Small intestine (tissue), 7 donors: ENCODE measurements around the gene SERPINB12. TPM values are rescaled to one million over a fixed set of nuclear protein-coding genes. Genes with fewer than 3 reads are reported as not detected.

Source experiments
- DNase-seq, 2 donors: peaks; one replicate each; pipeline versions ENCODE4 v3.0.0 to v3.0.0-alpha.2; 2013
- FAIRE-seq: peaks from 2 replicates; lab custom pipeline; 2012; peaks lifted over from hg19 to GRCh38; lab: Jason Lieb, UNC
- H3K27ac ChIP-seq, 3 donors: one replicate each; pipeline ENCODE4 v1.5.1; 2013; ENCODE audit warnings: low read length in 2 of 3, mild to moderate bottlenecking in 2 of 3, control low read depth in 1 of 3, inconsistent platforms in 1 of 3, low read depth in 1 of 3, moderate library complexity in 1 of 3
- H3K27me3 ChIP-seq, 3 donors: one replicate each; pipeline ENCODE4 v1.6.1; 2013; ENCODE audit warnings: low read length in 3 of 3, inconsistent platforms in 1 of 3; ENCODE audit not compliant: control insufficient read depth in 3 of 3, insufficient read depth in 3 of 3
- H3K36me3 ChIP-seq, 3 donors: one replicate each; pipeline ENCODE4 v1.6.1; 2013; ENCODE audit warnings: low read length in 3 of 3, inconsistent platforms in 1 of 3, low read depth in 1 of 3, mild to moderate bottlenecking in 1 of 3, moderate library complexity in 1 of 3; ENCODE audit not compliant: control insufficient read depth in 3 of 3, insufficient read depth in 2 of 3
- H3K4me1 ChIP-seq, 3 donors: one replicate each; pipeline ENCODE4 v1.6.1; 2013; ENCODE audit warnings: low read length in 2 of 3, inconsistent platforms in 1 of 3, low read depth in 1 of 3, mild to moderate bottlenecking in 1 of 3, moderate library complexity in 1 of 3; ENCODE audit not compliant: control insufficient read depth in 3 of 3, insufficient read depth in 2 of 3
- H3K4me3 ChIP-seq, 3 donors: one replicate each; pipeline ENCODE4 v1.5.1; 2013; ENCODE audit warnings: low read length in 3 of 3, control low read depth in 1 of 3, inconsistent platforms in 1 of 3, low read depth in 1 of 3, mild to moderate bottlenecking in 1 of 3, moderate library complexity in 1 of 3
- H3K9me3 ChIP-seq, 2 donors: one replicate each; pipeline ENCODE4 v1.6.1; 2013; ENCODE audit warnings: low read depth in 1 of 2, low read length in 1 of 2; ENCODE audit not compliant: control insufficient read depth in 2 of 2, insufficient read depth in 1 of 2
- WGBS, 3 donors: extraction: QIAGEN DNeasy Blood & Tissue Kit; methylation state at CpG; one replicate each; pipeline ENCODE4 v1.1.7; 2013; 5-methylcytosine and 5-hydroxymethylcytosine counted together
- polyA plus RNA-seq, 4 donors: library from polyadenylated mRNA; stranded (reverse) in 3 of 4; unstranded in 1 of 4; fragments of 200-250 nt in 3 of 4; fragments of 120-200 nt in 1 of 4; gene quantifications; one replicate each; pipeline versions ENCODE4 v1.2.1 to v1.2.3, GENCODE V29; 2013
- donor health status: healthy with polysubstance abuse.
- donor health status: control.
- donor health status: control.
- donor health status: Bipolar disorder and iron deficiency.
- donor health status: healthy.

SERPINB12 gene
- polyA plus RNA-seq, 4 donors = not detected

- H3K4me3 ChIP-seq = no peak overlapping the region
- no peak for FAIRE-seq
- WGBS, 3 donors = 78 to 85% (median 83%) methylated on average over 9 of the region's 9 CpGs
- no peaks in the 10 kb centered on the region for H3K9me3 ChIP-seq
- H3K27me3 ChIP-seq = peaks cover 0 to 5% (median 3%) of the 10 kb centered on the region in 3 donors
- H3K36me3 ChIP-seq = no peaks in the 10 kb centered on the region
- H3K27ac ChIP-seq = no peak overlapping the region
- DNase-seq = no peak
- H3K4me1 ChIP-seq = no peaks in the 10 kb centered on the region
Measured at GRCh38 chr18:63559567-63560491, 17.7 kb downstream of the SERPINB12 start.

GRCh38 chr18:63562284-63562683, 20.1 kb downstream of the SERPINB12 start:
- Histone ChIP-seq H3K27me3 (peaks cover 0 to 5% (median 0%) of the 10 kb centered on the region in 3 donors), H3K9me3 (no peaks in the 10 kb centered on the region)
- 81 to 87% (median 85%) methylated on average over 4 of the region's 4 CpGs for WGBS, 3 donors

GRCh38 chr18:63564021-63564420, 21.9 kb downstream of the SERPINB12 start:
- Histone ChIP-seq H3K9me3 (no peaks in the 10 kb centered on the region), H3K27ac (no peak overlapping the region), H3K27me3 (peaks cover 0 to 3% (median 3%) of the 10 kb centered on the region in 3 donors), H3K4me3 (no peak overlapping the region), H3K36me3 (no peaks in the 10 kb centered on the region), H3K4me1 (no peaks in the 10 kb centered on the region)
- DNase-seq = no peak
- FAIRE-seq = no peak
- WGBS, 3 donors = 80 to 90% (median 81%) methylated on average over 4 of the region's 4 CpGs

More at GRCh38 chr18:63562284-63562683, 20.1 kb downstream of the SERPINB12 start:
- no peak overlapping the region for H3K27ac ChIP-seq
- no peaks in the 10 kb centered on the region for H3K4me1 ChIP-seq
- H3K4me3 ChIP-seq = no peak overlapping the region
- DNase-seq (no peak), FAIRE-seq (no peak)
- H3K36me3 ChIP-seq = no peaks in the 10 kb centered on the region

- Histone ChIP-seq H3K9me3 (no peaks in the 10 kb centered on the region), H3K4me1 (no peaks in the 10 kb centered on the region), H3K27me3 (peaks cover 0 to 3% (median 3%) of the 10 kb centered on the region in 3 donors), H3K36me3 (no peaks in the 10 kb centered on the region), H3K4me3 (no peak overlapping the region), H3K27ac (no peak overlapping the region)
- 41 to 72% (median 60%) methylated on average over 1 of the region's 1 CpG for WGBS, 3 donors
- FAIRE-seq (no peak), DNase-seq (no peak)
Measured at GRCh38 chr18:63564561-63564960, 22.4 kb downstream of the SERPINB12 start.

- peaks cover 0 to 3% (median 0%) of the 10 kb centered on the region in 3 donors for H3K27me3 ChIP-seq
- no peaks in the 10 kb centered on the region for H3K4me1 ChIP-seq
- FAIRE-seq (no peak), DNase-seq (no peak)
- no peaks in the 10 kb centered on the region for H3K36me3 ChIP-seq
- H3K27ac ChIP-seq = no peak overlapping the region
- WGBS, 3 donors = 73 to 79% (median 76%) methylated on average over 5 of the region's 5 CpGs
- no peak overlapping the region for H3K4me3 ChIP-seq
- H3K9me3 ChIP-seq = no peaks in the 10 kb centered on the region
Measured at GRCh38 chr18:63567276-63567675, 25.1 kb downstream of the SERPINB12 start.

GRCh38 chr18:63567825-63568224, 25.7 kb downstream of the SERPINB12 start:
- no peaks in the 10 kb centered on the region for H3K4me1 ChIP-seq
- no peak overlapping the region for H3K27ac ChIP-seq
- WGBS, 3 donors = 61 to 79% (median 68%) methylated on average over 9 of the region's 9 CpGs
- DNase-seq (no peak), FAIRE-seq (no peak)
- H3K4me3 ChIP-seq = no peak overlapping the region
- peaks cover 0 to 3% (median 0%) of the 10 kb centered on the region in 3 donors for H3K27me3 ChIP-seq
- H3K36me3 ChIP-seq = no peaks in the 10 kb centered on the region
- no peaks in the 10 kb centered on the region for H3K9me3 ChIP-seq

GRCh38 chr18:63570721-63571120, 28.6 kb downstream of the SERPINB12 start:
- H3K4me1 ChIP-seq = no peaks in the 10 kb centered on the region
- H3K36me3 ChIP-seq = no peaks in the 10 kb centered on the region
- FAIRE-seq (no peak), DNase-seq (no peak)
- no peak overlapping the region for H3K4me3 ChIP-seq
- H3K27ac ChIP-seq = no peak overlapping the region
- no peaks in the 10 kb centered on the region for H3K9me3 ChIP-seq
- H3K27me3 ChIP-seq = peaks cover 0 to 3% (median 0%) of the 10 kb centered on the region in 3 donors
- 60 to 76% (median 74%) methylated on average over 6 of the region's 6 CpGs for WGBS, 3 donors

GRCh38 chr18:63575681-63576080, 33.5 kb downstream of the SERPINB12 start:
- H3K27me3 ChIP-seq = no peaks in the 10 kb centered on the region
- H3K4me3 ChIP-seq = no peak overlapping the region
- FAIRE-seq (no peak), DNase-seq (peak; percentile 17 to 23)
- H3K4me1 ChIP-seq = no peaks in the 10 kb centered on the region
- H3K36me3 ChIP-seq = no peaks in the 10 kb centered on the region
- H3K27ac ChIP-seq = no peak overlapping the region
- no peaks in the 10 kb centered on the region for H3K9me3 ChIP-seq
